Measurements from ENCODE around the gene PDSS2.

Gene PDSS2

DNA sequence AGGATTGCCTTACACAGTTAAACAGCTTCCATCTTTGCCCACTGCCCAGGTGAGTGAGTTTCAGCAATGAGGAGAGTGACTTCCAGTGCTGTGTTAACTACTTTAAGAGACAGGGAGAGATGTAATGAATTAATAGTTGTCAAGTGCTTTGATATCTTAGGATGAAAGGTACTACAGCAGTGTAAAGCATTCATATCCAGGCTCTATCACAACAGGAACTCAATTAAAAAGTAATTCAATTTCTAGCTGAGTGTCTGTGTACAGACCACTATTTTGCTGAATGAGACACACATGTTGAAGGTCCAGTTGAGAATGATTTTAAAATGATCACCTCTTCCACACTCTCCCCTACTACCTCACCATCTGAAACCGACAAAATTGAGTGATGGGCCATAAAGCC is 273.3 kb downstream of the PDSS2 start:
- TF ChIP-seq, protein P1, sequence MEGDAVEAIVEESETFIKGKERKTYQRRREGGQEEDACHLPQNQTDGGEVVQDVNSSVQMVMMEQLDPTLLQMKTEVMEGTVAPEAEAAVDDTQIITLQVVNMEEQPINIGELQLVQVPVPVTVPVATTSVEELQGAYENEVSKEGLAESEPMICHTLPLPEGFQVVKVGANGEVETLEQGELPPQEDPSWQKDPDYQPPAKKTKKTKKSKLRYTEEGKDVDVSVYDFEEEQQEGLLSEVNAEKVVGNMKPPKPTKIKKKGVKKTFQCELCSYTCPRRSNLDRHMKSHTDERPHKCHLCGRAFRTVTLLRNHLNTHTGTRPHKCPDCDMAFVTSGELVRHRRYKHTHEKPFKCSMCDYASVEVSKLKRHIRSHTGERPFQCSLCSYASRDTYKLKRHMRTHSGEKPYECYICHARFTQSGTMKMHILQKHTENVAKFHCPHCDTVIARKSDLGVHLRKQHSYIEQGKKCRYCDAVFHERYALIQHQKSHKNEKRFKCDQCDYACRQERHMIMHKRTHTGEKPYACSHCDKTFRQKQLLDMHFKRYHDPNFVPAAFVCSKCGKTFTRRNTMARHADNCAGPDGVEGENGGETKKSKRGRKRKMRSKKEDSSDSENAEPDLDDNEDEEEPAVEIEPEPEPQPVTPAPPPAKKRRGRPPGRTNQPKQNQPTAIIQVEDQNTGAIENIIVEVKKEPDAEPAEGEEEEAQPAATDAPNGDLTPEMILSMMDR (IDR thresholded peaks at IDR 0.05), result no peak

DNA sequence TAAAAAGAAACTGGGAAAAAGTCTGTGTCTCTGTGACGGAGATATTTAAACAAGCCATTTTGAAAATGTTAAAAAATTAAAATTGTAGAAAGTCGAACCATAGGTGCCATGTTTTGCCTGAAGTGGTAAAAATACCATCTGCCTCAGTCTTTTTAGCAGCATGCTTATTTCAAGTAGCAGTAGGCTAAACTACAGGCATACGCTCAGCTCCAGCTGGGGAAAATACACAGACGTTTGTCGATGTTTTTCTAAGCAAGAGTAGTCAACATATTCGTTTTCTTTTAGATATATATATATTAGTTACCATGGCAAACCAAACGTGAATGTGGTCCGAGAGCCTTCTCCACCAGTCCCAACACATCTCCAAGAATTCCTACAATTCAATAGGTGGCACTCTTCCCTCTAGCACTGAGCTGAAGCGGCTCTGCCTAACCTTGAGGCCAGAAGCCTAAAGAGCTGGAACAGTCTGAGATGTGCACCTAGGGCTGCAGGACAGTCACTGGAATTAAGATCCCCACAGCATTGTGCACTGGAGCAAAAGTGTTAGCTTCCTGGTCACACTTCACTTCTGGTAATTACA is 273.9 kb downstream of the PDSS2 start:
- TF ChIP-seq, protein P1 (IDR thresholded peaks at IDR 0.05), result peak; percentile 66

DNA sequence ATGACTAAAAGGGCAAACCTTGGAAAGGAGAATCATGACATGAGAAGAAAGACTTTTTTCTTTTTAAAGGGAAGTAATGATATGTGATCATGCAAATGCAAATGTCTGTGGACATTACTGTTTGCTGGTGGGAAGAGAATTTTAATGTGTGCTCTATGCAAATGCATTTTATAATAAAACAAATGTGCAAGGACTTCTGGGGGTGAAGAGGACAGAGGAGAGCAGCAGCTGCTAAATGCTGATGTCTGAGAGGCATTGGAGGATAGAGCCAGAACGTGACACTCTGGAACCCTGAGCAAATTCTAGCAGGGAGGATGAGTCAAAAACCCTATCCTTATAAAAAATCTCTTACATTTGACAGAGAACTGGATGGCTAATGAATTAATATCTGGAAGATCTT is 274.9 kb downstream of the PDSS2 start:
- TF ChIP-seq, protein P1 (IDR thresholded peaks at IDR 0.05), result no peak

DNA sequence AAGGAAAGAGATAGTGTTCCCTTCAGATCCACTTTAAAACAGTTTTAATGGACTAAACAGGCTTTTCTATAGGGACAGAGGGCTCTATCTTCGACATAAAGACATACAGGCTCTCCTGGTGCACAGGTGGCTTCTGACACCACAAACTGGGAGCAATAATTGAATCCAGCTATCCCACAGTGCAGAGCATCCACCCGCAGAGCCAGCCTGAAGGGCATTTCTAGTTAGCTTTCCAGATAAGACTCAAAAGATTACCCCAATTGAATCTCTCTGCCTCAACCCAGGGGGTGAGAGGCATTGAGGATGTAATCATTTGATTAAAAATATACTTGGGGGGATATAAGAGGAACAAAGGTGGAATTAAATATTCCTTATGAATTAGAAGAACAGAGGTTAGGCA is 279.3 kb downstream of the PDSS2 start:
- TF ChIP-seq, protein P1 (IDR thresholded peaks at IDR 0.05), result no peak

DNA sequence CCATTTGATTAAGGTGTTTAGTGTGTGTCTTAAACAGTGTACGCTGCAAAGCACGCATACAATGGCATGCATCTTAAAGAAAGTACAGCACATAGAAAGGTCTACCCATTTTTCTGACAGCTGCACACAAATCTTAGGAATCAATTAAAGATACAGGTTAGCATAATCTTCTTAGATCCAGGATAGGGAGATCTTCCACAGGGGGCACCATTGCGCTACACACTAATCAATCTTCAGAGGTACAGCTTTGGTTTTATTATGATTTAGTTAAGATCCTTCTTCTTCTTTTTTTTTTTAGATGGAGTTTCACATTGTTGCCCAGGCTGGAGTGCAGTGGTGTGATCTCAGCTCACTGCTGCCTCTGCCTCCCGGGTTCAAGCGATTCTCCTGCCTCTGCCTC is 280.4 kb downstream of the PDSS2 start:
- TF ChIP-seq, protein P1 (IDR thresholded peaks at IDR 0.05), result peak; percentile 58

DNA sequence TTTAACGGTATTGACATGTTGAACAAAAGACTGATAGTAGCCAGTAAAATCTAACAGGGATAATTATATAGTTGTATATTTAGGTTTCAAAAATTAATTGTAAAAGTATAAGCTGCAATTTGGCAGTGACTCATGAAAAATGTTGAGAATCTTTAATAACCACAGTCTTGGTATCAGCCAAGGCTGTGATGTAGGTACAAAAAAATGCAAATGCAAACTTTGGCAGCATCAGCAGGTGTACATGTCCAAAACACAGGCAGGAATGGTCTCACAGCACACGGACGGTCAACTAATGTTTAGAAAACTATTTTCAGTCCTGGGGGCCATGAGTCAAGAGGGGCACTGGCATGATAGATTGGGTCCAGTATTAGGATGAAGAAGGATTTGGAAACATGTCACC is 285.6 kb downstream of the PDSS2 start:
- TF ChIP-seq, protein P1 (IDR thresholded peaks at IDR 0.05), result no peak

DNA sequence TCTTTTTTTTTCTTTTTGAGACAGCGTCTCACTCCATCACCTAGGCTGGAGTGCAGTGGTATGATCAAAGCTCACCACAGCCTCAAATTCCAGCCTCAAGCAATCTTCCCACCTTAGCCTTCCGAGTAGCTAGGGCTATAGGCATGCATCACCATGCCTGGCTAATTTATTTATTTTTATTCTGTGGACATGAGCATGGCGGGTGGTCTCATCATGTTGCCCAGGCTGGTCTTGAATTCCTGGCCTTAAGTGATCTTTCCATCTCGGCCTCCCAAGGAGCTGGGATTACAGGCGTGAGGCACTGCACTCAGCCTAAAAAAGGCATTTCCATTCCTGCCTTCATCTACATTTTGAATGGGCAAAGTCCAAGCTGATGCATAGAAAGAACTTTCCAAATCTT is 287.9 kb downstream of the PDSS2 start:
- TF ChIP-seq, protein P1 (IDR thresholded peaks at IDR 0.05), result no peak

DNA sequence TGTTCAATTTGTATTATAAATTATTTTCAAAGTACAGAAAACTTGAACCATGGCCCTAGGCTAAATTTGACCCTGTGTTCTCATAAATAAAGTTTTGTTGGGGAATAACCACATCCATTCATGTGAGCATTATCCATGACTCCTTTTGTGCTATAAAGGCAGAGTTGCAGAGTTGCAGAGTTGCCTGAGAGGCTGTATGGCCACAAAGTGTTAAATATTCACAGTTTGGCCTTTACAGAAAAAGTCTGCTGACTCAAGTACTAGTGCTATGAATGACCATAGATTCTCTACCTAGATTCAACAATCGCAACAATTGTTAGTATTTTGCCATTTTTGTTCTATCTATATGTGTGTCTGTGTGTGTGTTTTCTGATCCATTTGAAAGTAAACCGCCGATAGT is 297.8 kb downstream of the PDSS2 start:
- TF ChIP-seq, protein P1 (IDR thresholded peaks at IDR 0.05), result no peak

All from LNCAP (cell line).